ENCODE data around the gene PRIMA1.

The PRIMA1 gene

GRCh38 chr14:93727917-93728650 lies 60.2 kb downstream of the PRIMA1 start:
- DNase-seq = no peak

- DNase-seq = no peak
Observed at GRCh38 chr14:93727039-93727740, 61.1 kb downstream of the PRIMA1 start.

- DNase-seq = no peak
Observed at GRCh38 chr14:93725993-93726392, 62.3 kb downstream of the PRIMA1 start.

DNA sequence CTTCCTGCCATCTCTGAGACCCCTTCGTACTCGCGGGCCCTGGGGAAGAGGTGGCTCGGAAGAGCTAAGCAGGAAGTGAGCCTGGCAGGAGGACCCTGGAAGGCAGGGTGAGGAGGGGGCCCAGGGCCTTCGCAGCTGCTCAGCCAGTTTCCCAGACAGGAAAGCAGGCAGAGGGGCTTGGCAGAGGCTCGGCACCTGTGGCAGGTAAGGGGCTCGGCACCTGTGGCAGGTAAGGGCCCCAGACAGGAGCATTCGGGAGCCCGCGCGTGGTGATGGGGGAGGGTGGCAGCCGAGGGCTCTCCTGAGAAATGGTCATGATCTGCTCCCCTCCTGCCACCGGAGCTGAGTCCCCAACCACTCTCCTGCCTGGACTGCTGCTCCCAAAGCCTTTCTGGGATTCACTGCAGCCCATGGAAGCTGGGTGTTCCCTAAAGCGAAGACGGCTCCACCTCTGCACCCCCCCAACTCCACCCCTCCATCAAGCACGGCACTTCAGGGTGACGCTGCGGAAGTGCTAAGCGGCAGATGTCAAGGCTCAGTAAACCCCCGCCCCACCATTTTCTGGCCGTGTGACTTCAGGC lies 63.2 kb downstream of the PRIMA1 start:
- no peak for DNase-seq

- DNase-seq = no peak
Observed at GRCh38 chr14:93723001-93723400, 65.3 kb downstream of the PRIMA1 start.

- no peak for DNase-seq
Observed at GRCh38 chr14:93720981-93721483, 67.3 kb downstream of the PRIMA1 start.

DNA sequence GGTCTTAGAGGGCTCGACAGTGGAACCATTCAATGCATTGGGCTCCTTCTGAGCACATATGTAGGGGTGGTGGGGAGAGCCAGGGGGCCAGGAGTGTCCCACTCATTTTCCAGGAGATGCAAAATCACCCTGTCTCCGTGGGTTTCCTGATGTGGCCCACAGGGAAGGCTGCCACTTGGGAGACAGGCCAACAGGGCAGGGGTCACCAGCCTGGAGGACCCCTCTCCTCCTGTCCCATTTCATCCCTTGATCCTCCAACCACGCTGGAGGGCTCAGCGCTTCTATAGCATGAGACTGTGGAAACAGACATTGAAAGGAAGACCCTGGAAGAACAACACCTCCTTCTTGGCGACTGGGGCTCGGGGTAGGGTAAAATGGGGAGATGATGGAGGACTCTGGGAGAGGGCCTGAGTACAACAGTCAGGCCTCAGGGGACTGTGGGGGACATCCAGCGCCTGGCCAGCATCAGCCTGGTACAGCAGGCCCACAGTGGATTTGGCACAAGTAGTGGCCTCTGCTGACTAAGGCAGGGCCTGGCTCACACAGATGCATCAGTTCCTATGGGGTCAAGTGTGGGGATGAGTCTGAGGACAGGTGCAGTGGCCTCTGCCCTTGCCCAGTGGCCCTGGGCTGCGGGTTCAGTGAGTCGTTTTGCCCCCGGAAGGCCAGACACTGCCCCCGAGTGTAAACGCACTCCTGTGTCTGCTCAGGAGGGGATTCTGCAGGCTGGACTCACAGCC lies 68.0 kb downstream of the PRIMA1 start:
- DNase-seq = no peak

- DNase-seq = no peak
Observed at GRCh38 chr14:93719256-93719655, 69.0 kb downstream of the PRIMA1 start.

- DNase-seq = no peak
Observed at GRCh38 chr14:93717668-93718320, 70.5 kb downstream of the PRIMA1 start.

- DNase-seq = no peak
Observed at GRCh38 chr14:93716746-93717667, 71.3 kb downstream of the PRIMA1 start.

DNA sequence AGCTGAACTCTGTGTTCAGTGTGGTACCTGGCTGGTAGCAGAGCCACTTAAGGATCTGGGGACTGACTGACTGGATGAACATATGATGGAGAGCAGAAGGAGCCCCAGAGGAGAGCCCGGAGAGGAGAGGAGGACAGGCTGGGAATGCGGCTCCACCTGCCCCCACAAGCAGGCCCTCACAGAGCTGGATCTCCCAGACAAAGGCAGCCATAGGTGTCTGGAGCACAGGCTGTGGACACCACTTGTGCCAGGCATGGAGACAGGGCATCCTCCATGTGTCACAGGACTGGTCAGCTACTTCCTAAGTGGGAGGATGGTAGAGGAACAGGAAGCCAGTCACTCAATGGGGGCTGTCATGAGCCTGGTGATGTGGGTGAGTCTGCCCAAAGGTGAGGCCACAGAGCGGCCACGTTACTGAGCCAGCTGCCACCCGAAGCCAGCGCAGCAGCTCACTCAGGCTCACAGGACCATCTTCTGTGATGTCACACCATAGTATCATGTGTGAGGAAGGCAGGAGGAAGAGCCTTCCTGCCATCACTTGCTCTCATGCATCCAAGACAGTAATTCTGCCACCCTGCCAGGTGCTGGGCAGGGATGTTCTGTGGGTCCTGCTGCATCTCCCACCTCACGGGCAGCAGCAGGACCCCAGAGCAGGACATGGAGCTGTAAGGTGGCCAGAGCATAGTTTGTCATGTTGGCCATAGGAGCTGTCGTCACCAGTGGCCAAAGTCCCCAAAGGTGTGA lies 72.1 kb downstream of the PRIMA1 start:
- DNase-seq = no peak

DNA sequence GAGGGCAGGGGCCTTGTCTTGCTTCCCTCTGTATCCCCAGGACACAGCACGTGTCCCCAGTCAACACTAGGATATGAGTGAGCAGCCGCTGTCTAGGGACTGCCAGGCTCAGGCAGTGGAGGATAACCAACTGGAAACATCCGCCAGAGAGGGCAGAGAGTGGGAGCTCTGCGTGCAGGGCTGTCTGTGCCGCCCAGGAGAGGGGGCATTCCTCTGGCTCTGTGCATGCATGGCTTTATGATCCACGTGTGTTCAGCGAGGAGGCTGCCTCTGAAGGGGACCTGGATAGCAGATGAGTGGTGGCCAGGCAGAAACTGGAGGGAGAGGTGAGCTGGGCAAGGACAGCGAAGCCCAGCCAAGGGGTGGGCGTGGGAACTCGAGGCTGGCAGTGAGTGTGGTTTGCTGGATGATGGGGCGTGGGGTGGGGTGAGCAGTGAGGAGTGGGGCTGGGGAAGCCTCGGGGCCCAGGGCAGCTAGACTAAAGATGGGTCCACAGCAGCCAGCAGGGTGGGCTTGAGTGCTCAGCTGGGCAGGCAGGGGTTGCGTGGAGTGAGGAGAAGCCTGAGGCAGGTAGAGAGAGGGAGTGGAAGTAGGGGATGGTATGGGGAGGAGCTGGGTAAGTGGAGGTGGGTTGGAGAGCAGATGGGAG lies 72.9 kb downstream of the PRIMA1 start:
- DNase-seq = no peak

DNA sequence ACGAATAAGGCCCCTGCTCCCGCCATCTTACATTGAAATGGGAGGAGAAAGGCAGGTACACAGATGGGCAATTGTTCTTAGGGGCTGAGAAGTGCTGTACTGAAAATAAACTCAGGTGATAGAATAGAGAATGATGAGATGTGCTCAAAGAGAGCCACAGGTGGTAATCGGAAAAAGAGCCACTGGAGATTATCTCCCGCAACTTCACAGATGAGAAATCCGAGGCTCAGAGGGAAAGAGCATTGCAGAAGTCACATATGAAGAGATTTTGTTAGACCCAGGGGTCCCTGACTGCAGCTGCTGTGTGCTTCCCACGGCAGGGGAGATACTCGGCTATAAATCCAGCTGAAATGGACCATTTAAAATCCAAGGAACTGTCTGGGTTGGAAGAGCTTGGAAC lies 73.7 kb downstream of the PRIMA1 start:
- no peak for DNase-seq

GRCh38 chr14:93713726-93714405 lies 74.4 kb downstream of the PRIMA1 start:
- no peak for DNase-seq

- DNase-seq = no peak
Observed at GRCh38 chr14:93712838-93713724, 75.2 kb downstream of the PRIMA1 start.

DNA sequence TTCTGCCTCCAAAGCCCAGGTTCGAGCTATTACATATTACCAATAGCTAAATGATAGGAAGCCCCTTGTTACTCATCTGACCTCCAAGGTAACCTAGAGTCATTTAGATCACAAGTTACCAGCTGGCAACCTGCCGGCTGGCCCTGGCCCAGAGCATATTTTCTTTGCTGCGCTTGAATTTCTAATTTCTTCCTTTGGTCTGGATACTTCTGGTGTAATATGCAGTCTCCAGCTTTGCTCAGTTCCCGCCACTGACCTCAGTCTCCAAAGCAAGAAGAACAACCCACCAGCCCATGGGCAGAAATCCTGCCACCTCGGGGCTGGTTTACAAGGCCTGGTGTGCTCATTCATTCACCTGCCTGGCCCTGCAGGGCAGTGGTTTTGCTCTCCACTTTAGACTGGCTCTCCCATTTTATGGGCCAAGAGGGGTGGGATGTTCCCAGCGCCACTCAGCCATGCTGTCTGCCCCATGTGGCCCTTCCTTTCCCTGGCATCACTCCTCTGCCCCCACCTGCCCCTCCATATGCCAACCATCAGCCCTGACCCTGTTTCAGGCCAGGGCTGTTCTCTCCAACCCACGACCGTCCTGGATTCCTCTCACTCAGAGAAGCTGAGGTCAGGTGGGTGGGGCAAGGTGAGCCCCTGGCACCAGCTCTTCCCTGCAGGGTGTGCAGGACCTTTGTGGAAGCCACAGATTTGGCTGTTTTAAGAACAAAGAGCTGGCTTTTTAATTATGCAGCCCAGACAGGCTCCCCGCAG lies 76.0 kb downstream of the PRIMA1 start:
- DNase-seq = no peak

DNA sequence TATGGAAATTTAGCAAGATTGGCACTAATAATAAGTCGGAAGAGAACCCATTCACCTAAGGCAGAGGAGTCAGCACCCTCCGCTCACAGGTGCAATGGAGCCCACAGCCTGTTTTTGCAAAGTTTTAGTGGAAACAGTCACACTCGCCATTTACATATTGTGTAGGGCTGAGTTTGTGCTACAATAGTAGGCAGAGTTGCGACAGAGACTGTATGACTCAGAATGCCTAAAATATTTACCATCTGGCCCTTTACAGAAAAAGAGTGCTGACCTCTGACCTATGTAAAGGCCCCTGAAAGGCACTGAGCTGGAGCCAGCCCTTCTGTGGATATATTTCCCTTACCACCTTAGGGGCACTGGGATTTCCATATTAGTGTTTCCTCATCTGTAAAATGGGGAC lies 79.0 kb downstream of the PRIMA1 start:
- no peak for DNase-seq

- no peak for DNase-seq
Observed at GRCh38 chr14:93708800-93709199, 79.5 kb downstream of the PRIMA1 start.

All from activated CD4-positive, alpha-beta T cell treated with anti-CD3 and anti-CD28 coated beads, Interleukin-2, amount 50 U/mL, for 16 hours (primary cell).